SH-SY5Y (cell line): ENCODE results near the gene LYPD6B.

ENCODE experiments used
- GATA2 ChIP-seq: IDR thresholded peaks from 2 replicates; pipeline ENCODE4 v1.6.1; 2011; ENCODE audit warnings: mild to moderate bottlenecking, low read depth, low read length
- GATA3 ChIP-seq: IDR thresholded peaks from 2 replicates; pipeline ENCODE4 v1.6.1; 2011; ENCODE audit warnings: low read depth, mild to moderate bottlenecking, low read length, moderate library complexity

DNA sequence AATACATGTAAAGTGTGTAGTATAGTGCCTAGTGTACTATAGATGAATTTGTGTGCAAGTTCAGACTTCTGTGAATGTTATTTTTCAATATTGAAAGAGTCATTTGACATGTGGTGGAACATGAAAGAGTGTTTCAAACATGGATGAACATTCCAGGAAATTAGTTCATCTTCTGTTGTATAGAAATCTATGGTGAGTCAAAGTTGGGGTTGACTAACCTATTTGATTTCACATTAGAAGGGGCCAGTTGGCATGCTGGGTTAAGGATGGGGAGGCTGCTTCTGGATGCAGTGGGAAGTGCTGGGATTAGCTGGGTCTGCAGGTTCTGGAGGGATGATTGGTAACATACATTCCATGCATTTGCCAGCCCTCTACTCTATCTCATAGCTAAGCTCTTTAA lies 50.6 kb downstream of the LYPD6B start:
- TF ChIP-seq GATA2 = no peak
- no peak for TF ChIP-seq GATA3
